Esophagus (tissue), 2 donors: ENCODE data around the gene BBS2. TPM values are rescaled to one million over a fixed set of nuclear protein-coding genes. Genes with fewer than 3 reads are reported as not detected.

ENCODE experiments used
- H3K27ac ChIP-seq, 2 donors: one replicate each; pipeline ENCODE4 v1.5.1; 2013; ENCODE audit warnings: low read depth in 2 of 2, mild to moderate bottlenecking in 2 of 2, inconsistent platforms in 1 of 2, low read length in 1 of 2, moderate library complexity in 1 of 2
- H3K27me3 ChIP-seq, 2 donors: one replicate each; pipeline ENCODE4 v1.6.1; 2013; ENCODE audit warnings: low read length in 2 of 2, control low read depth in 1 of 2, mild to moderate bottlenecking in 1 of 2; ENCODE audit not compliant: insufficient read depth in 2 of 2, control insufficient read depth in 1 of 2
- H3K36me3 ChIP-seq, 2 donors: one replicate each; pipeline ENCODE4 v1.6.1; 2013; ENCODE audit warnings: low read length in 1 of 2; ENCODE audit not compliant: control insufficient read depth in 2 of 2, insufficient read depth in 2 of 2
- H3K4me1 ChIP-seq, 2 donors: one replicate each; pipeline ENCODE4 v1.6.1; 2013; ENCODE audit warnings: low read length in 1 of 2; ENCODE audit not compliant: control insufficient read depth in 2 of 2, insufficient read depth in 2 of 2
- H3K4me3 ChIP-seq, 2 donors: one replicate each; pipeline ENCODE4 v1.5.1; 2013; ENCODE audit warnings: low read length in 2 of 2, mild to moderate bottlenecking in 2 of 2, low read depth in 1 of 2, moderate library complexity in 1 of 2
- H3K9me3 ChIP-seq, 2 donors: one replicate each; pipeline ENCODE4 v1.6.1; 2013; ENCODE audit warnings: mild to moderate bottlenecking in 2 of 2, low read depth in 1 of 2, low read length in 1 of 2, moderate library complexity in 1 of 2; ENCODE audit not compliant: control insufficient read depth in 2 of 2, insufficient read depth in 1 of 2
- WGBS, 2 donors: extraction: QIAGEN DNeasy Blood & Tissue Kit; methylation state at CpG; one replicate each; pipeline ENCODE4 v1.1.7; 2013; 5-methylcytosine and 5-hydroxymethylcytosine counted together
- polyA plus RNA-seq, 2 donors: library from polyadenylated mRNA; stranded (reverse); fragments of 200-250 nt; gene quantifications; one replicate each; pipeline ENCODE4 v1.2.3, GENCODE V29; 2013
- donor health status: healthy with polysubstance abuse.
- donor health status: Bipolar disorder and iron deficiency.

The BBS2 gene
- polyA plus RNA-seq, 2 donors = 24.2 to 29.0 TPM

GRCh38 chr16:56530872-56531271, 11.0 kb upstream of the BBS2 start:
- Histone ChIP-seq H3K27ac (no peak overlapping the region), H3K4me3 (no peak overlapping the region), H3K27me3 (peaks cover 0 to 3% of the 10 kb centered on the region in 2 donors), H3K4me1 (no peaks in the 10 kb centered on the region), H3K36me3 (no peaks in the 10 kb centered on the region), H3K9me3 (peaks cover 0 to under 1% of the 10 kb centered on the region in 2 donors)
- WGBS, 2 donors = 60 to 79% methylated on average over 1 of the region's 1 CpG

- WGBS, 2 donors = 81 to 86% methylated on average over 9 of the region's 9 CpGs
- Histone ChIP-seq H3K4me3 (no peak overlapping the region), H3K9me3 (no peaks in the 10 kb centered on the region), H3K36me3 (no peaks in the 10 kb centered on the region), H3K27ac (no peak overlapping the region), H3K27me3 (no peaks in the 10 kb centered on the region), H3K4me1 (no peaks in the 10 kb centered on the region)
Observed at GRCh38 chr16:56525236-56525635, 5.4 kb upstream of the BBS2 start.

GRCh38 chr16:56520251-56520577, 390 bp upstream of the BBS2 start:
- Histone ChIP-seq H3K27me3 (no peaks in the 10 kb centered on the region), H3K27ac (peak overlapping the region; percentile 95 to 97), H3K36me3 (no peaks in the 10 kb centered on the region), H3K9me3 (no peaks in the 10 kb centered on the region), H3K4me3 (peak overlapping the region; percentile 93 to 96), H3K4me1 (no peaks in the 10 kb centered on the region)
- 12 to 17% methylated on average over 4 of the region's 4 CpGs for WGBS, 2 donors

- Histone ChIP-seq H3K36me3 (no peaks in the 10 kb centered on the region), H3K4me1 (no peaks in the 10 kb centered on the region), H3K27me3 (no peaks in the 10 kb centered on the region), H3K9me3 (no peaks in the 10 kb centered on the region), H3K4me3 (peak overlapping the region in 1 of 2 donors; percentile 7), H3K27ac (peak overlapping the region in 1 of 2 donors; percentile 21)
- WGBS, 2 donors = 52 to 63% methylated on average over 7 of the region's 7 CpGs
Observed at GRCh38 chr16:56518425-56518824, 1.4 kb downstream of the BBS2 start.

DNA sequence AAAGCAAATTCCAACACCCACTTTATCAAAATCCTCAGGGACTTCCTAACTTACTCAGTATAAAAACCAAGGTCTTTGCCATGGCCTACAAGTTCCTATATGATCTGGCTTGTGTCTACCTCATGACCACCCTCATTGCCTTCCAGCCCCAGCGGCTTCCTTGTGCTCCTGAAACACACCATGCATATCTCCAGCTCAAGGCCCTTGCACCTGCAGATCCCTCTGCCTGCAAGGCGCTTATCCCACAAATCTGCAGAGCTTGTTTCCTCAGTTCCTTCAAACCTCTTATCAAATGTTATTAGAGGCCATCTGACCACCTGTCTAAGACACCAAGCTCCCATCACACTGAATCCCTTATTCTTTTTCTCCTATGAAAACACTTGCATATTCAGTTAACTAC, 2.6 kb downstream of the BBS2 start:
- Histone ChIP-seq H3K4me1 (no peaks in the 10 kb centered on the region), H3K36me3 (no peaks in the 10 kb centered on the region), H3K4me3 (no peak overlapping the region), H3K27me3 (no peaks in the 10 kb centered on the region), H3K27ac (no peak overlapping the region), H3K9me3 (no peaks in the 10 kb centered on the region)
- 80 to 94% methylated on average over 2 of the region's 2 CpGs for WGBS, 2 donors

DNA sequence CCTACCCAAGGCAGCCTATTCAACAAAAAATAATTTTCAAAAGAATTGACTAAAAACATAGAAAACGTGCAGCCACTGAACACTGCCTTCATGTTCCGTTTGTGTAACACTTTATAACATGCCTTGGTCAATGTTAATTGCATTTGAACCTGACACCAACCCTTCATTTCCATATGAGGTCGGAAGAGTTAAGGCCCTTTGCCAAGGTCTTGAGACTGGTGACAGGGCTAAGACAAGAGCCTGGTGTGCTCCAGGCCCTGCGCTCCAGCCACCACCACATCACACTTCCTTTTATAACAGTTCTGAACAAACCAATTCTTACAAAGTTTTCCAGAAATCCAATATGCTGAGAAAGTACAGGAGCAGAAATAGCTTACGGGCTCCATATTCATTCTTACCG, 4.2 kb downstream of the BBS2 start:
- H3K9me3 ChIP-seq = no peaks in the 10 kb centered on the region
- no peaks in the 10 kb centered on the region for H3K4me1 ChIP-seq

DNA sequence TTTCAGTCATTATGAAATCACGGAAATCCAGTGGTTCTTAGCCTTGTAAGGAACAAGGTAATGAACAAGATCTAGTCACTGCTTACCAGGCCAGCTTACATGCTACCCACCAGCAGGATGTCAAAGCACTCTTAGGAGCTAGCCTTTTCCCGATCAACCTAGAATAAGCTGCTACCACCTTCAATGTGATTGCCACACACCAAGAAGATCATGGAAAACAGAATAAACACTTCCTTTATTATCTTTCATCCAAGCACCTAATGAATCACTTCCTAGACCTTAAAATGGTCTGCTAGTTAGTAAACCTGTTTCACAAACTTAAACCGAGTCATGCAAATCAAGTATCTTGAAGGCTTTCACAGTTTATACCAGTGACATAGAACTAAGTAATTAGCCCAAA, 5.0 kb downstream of the BBS2 start:
- no peaks in the 10 kb centered on the region for H3K4me1 ChIP-seq
- H3K9me3 ChIP-seq = no peaks in the 10 kb centered on the region
- H3K36me3 ChIP-seq = no peaks in the 10 kb centered on the region
- H3K4me3 ChIP-seq = no peak overlapping the region
- peak overlapping the region; percentile 17 to 34 for H3K27ac ChIP-seq
- no peaks in the 10 kb centered on the region for H3K27me3 ChIP-seq
- WGBS, 2 donors = 43 to 66% methylated on average over 3 of the region's 3 CpGs

More for the DNA sequence above, 4.2 kb downstream of the BBS2 start:
- no peaks in the 10 kb centered on the region for H3K36me3 ChIP-seq
- no peak overlapping the region for H3K27ac ChIP-seq
- WGBS, 2 donors = 64 to 68% methylated on average over 6 of the region's 6 CpGs
- H3K4me3 ChIP-seq = no peak overlapping the region
- H3K27me3 ChIP-seq = no peaks in the 10 kb centered on the region

- H3K9me3 ChIP-seq = no peaks in the 10 kb centered on the region
- 48 to 49% methylated on average over 3 of the region's 3 CpGs for WGBS, 2 donors
- H3K4me1 ChIP-seq = no peaks in the 10 kb centered on the region
- H3K36me3 ChIP-seq = no peaks in the 10 kb centered on the region
- no peaks in the 10 kb centered on the region for H3K27me3 ChIP-seq
- no peak overlapping the region for H3K4me3 ChIP-seq
- no peak overlapping the region for H3K27ac ChIP-seq
Observed at GRCh38 chr16:56513972-56514371, 5.9 kb downstream of the BBS2 start.

GRCh38 chr16:56513091-56513490, 6.7 kb downstream of the BBS2 start:
- no peaks in the 10 kb centered on the region for H3K4me1 ChIP-seq
- 91 to 94% methylated on average over 2 of the region's 2 CpGs for WGBS, 2 donors
- H3K27ac ChIP-seq = no peak overlapping the region
- no peaks in the 10 kb centered on the region for H3K27me3 ChIP-seq
- H3K4me3 ChIP-seq = no peak overlapping the region
- H3K36me3 ChIP-seq = no peaks in the 10 kb centered on the region
- H3K9me3 ChIP-seq = no peaks in the 10 kb centered on the region

GRCh38 chr16:56512025-56512424, 7.8 kb downstream of the BBS2 start:
- Histone ChIP-seq H3K27ac (no peak overlapping the region), H3K36me3 (no peaks in the 10 kb centered on the region)

More at GRCh38 chr16:56512025-56512424, 7.8 kb downstream of the BBS2 start:
- 97 to 100% methylated on average over 1 of the region's 1 CpG for WGBS, 2 donors
- Histone ChIP-seq H3K9me3 (no peaks in the 10 kb centered on the region), H3K27me3 (no peaks in the 10 kb centered on the region), H3K4me1 (no peaks in the 10 kb centered on the region), H3K4me3 (no peak overlapping the region)
